ENCODE data around the gene ANKS6.

ANKS6 gene

DNA sequence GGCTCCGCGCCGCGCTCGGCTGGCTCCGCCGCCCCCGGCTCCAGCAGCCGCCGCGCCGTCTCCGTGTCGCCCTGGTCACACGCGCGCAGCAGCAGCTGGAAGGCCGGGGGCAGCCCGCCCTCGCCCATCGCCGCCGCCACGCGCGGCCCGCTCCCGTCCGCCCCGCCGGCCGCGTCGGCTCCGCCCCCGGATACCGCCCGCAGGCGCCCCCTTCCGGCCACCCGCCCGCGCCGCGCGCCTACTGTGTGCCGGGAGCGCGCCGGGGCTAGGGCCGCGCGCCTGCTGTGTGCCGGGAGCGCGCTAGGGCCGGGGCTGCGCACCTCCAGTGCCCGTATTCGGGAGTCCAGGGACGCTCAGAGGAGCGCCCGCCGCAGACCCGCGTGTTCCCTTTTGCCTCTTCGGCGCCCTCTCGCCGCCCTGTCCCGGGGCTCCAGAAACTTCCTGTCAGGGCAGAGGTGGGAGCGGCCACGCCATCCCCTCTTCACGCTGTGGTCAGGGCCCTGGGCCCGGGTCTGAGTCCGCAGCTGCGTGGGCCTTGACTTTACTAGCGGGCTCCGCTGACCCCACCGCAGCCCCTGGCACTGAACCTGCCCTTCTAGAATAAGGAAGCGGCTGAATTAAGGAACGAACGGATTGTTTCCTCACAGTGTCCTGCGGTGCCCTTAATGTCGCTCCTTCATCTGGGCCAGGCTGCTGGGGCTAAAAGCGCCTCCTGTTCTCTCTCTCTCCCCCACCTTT is at the start of gene ANKS6:
TSS of gene ANKS6 (minus strand) at position 192 of the 738 bp plus-strand sequence. CDS start at position 128, 64 bp downstream.
- no peak for DNase-seq (ENCODE audit: low read depth)

- no peak for DNase-seq (ENCODE audit: low read depth)
These were observed 49.7 kb upstream of the ANKS6 start for GRCh38 chr9:98846081-98846480.

DNA sequence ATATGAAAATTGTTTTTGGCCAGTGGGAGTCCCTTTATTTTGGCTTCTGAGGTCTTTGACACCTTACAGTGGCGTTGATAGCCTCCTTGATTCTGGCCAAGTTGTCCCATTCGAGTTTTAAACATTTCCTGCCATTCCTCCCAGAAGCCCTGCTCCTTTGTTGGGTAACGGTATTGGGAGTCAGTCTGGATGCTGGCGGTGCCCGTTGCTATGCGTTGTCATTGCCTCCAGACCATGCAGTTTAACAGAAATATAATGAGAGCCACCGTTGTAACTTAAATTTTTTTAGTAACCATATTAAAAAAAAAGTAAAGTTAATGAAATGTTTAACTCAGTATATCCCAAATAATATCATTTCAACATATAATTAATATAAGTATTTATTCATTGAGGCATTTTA is 46.2 kb upstream of the ANKS6 start:
- DNase-seq (ENCODE audit: low read depth) = no peak

DNA sequence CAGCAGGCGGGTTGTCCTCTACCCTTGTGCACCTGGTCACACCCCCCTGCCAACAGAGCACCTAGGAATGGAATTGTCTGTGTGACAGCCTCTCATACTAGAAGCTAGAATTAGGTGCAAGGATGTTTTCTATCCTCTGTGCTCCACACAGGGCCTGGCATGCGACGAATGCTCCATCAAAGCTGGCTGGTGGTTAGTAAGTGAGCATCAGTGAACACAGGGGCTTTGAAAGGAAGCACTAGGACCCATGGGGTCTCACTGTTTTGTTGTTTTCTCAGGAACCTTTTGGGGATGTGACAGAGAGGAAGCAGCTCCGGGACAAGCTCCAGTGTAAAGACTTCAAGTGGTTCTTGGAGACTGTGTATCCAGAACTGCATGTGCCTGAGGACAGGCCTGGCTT is 43.4 kb upstream of the ANKS6 start:
- DNase-seq (ENCODE audit: low read depth) = no peak

- no peak for DNase-seq (ENCODE audit: low read depth)
These were observed 42.7 kb upstream of the ANKS6 start for GRCh38 chr9:98838868-98839565.

- DNase-seq (ENCODE audit: low read depth) = no peak
These were observed 42.0 kb upstream of the ANKS6 start for GRCh38 chr9:98838155-98838867.

- no peak for DNase-seq (ENCODE audit: low read depth)
These were observed 41.2 kb upstream of the ANKS6 start for GRCh38 chr9:98837516-98837915.

DNA sequence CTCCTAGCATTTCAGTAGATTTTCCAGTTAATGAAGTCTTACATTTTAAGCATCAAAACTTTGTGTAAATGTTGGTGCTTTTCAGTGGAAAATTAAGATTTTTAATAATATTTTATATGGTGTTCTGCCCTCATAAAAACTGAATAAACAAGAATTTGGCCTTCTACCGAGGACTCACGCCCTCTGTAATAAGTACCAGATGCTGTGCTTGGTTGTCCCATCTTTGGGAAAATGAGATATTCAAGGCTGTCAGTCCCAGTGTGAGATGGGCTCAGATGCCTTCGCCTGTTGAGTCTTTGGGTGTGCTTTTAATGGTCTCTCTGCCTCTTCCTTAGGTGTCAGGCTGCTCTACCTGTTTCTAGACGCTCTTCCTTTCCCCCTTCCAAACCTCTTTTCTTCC is 39.9 kb upstream of the ANKS6 start:
- DNase-seq (ENCODE audit: low read depth) = no peak

- DNase-seq (ENCODE audit: low read depth) = no peak
These were observed 38.0 kb upstream of the ANKS6 start for GRCh38 chr9:98834386-98834785.

DNA sequence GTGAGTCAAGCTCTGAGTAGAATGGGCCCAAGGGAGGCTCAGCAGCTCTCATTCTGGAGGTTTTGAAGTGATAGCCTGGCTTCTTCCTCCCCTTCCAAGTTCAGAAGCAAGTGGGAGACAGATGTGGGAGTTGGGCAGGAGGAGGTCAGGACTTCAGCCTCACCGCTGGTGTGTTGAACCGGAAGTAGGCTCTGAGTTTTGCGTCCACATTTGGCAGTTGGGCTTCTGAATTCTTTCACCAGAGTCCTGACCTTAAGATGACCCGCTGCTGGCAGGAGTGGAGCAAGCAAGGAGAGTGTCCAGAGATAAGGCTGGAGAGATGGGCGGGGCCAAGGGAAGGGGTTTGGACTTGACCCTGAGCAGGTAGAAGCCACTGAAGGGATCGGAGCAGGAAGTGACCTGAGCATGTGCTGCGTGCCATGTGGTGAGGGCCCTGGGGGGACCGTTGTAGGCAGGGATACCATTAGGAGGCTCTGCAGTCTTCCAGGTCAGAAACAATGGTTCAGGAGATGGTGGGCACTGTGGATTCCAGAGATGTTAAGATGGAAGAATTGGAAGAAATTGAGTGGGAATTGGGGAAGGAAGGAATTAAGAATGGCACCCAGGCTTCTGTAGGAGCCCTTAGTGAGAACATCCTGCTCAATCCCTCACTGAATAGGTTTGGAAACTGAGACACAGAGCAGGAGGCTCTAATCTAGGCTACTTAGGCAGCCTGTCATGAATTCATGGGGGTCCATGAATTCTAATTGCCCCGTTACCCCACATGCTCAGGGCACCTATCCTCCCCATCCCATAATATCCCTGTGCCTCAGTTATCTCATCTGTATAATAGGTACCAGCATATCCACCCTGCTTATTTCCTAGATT is 37.0 kb upstream of the ANKS6 start:
- no peak for DNase-seq (ENCODE audit: low read depth)

GRCh38 chr9:98832768-98833089 is 36.4 kb upstream of the ANKS6 start:
- no peak for DNase-seq (ENCODE audit: low read depth)

- no peak for DNase-seq (ENCODE audit: low read depth)
These were observed 35.3 kb upstream of the ANKS6 start for GRCh38 chr9:98831696-98832095.

GRCh38 chr9:98830554-98830953 is 34.2 kb upstream of the ANKS6 start:
- DNase-seq (ENCODE audit: low read depth) = no peak

DNA sequence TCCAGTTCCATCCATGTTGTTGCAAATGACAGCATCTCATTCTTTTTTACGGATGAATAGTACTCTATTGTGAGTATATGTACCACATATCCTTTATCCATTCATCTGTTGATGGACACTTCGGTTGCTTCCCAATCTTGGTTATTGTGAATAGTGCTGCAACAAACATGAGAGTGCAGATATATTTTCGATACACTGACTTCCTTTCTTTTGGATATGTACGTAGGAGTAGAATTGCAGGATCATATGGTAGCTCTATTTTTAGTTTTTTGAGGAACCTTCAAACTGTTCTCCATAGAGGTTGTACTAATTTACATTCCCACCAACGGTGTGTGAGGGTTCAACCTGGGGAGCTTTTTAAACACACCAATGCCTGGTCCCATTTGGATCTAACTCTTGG is 33.4 kb upstream of the ANKS6 start:
- DNase-seq (ENCODE audit: low read depth) = no peak

GRCh38 chr9:98826716-98827115 is 30.4 kb upstream of the ANKS6 start:
- no peak for DNase-seq (ENCODE audit: low read depth)

GRCh38 chr9:98825414-98825813 is 29.1 kb upstream of the ANKS6 start:
- DNase-seq (ENCODE audit: low read depth) = no peak

DNA sequence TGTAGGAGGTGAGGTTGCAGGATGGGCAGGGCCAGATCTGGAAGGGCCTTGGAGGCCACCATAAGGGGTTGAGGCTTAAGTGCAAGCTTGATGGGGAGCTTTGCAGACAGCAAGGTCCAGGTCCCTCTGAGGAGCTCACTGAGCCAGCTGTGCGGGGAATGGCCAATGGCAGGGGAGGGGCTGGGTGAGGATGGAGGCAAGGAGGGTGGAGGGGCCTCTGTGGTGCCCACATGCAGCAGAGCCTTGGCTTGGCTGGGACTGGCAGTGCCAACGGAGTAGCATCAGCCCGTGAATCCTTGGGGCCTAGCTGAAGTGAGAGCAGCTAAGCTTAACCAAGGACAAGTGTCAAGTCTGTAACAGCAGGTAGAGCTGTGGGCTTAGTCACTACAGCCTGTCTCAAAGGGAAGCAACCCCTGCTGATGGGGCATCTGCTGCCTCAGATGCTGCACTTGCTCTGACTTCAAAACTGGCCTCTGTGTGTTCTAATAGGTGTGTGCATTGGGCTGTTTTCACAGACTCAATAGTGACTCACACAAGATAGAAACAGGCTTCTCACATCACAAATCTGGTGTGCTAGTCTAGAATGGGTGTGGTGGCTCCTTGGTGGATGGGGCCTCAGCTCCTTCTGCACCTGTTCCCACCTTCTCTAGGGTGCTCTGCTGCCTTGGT is 27.4 kb upstream of the ANKS6 start:
- DNase-seq (ENCODE audit: low read depth) = no peak

DNA sequence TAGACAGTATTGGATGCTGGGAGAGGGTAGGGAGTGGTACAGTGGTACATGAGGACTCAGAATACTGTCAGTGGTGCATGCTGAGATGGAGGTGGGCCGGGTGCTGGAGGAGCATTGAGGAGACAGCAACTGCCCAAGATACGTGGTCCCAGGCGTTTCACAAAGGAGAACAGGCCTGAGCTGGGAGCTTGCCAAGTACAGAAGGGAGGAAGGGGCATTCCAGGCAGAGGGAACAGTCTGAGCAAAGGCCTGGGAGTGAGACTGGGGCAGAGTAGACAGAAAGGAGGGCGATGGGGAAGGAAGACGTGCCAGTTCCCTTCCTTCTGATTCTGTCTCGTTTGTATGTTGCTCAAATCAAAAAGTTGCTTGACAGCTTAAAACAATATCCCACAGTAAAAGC is 26.3 kb upstream of the ANKS6 start:
- DNase-seq (ENCODE audit: low read depth) = no peak

- DNase-seq (ENCODE audit: low read depth) = no peak
These were observed 25.5 kb upstream of the ANKS6 start for GRCh38 chr9:98821831-98822230.

- DNase-seq (ENCODE audit: low read depth) = no peak
These were observed 22.9 kb upstream of the ANKS6 start for GRCh38 chr9:98819231-98819630.

- DNase-seq (ENCODE audit: low read depth) = no peak
These were observed 22.4 kb upstream of the ANKS6 start for GRCh38 chr9:98818764-98819163.

All from non-pigmented ciliary epithelial cell (primary cell).